SK-N-SH (cell line): ENCODE measurements around the gene MTFP1. TPM values are rescaled to one million over a fixed set of nuclear protein-coding genes. Genes with fewer than 3 reads are reported as not detected.

Source experiments
- CTCF ChIA-PET: fragments of 300-600, 350-600 bp; formaldehyde crosslinking; extraction: SDS; loops from one replicate; lab custom pipeline; 2021; lab: Yijun Ruan, JAX
- POLR2A ChIA-PET: fragments of 350-600 bp; sonication (Branson Sonifier 250); formaldehyde crosslinking; extraction: SDS; loops from one replicate; lab custom pipeline; 2020; ENCODE audit warnings: antibody characterized with exemption, inconsistent platforms; lab: Yijun Ruan, JAX
- DNase-seq: peaks from one replicate; pipeline ENCODE4 v3.0.0; 2012
- H2AFZ ChIP-seq: fragments of 200-600 bp; sonication (generic); 2 replicates; pipeline ENCODE4 v1.8.1; 2016; ENCODE audit warnings: antibody characterized with exemption, mild to moderate bottlenecking, low read depth
- H3F3A ChIP-seq: fragments of 200-600 bp; sonication (generic); replicated peaks from 2 replicates; pipeline ENCODE3; 2016; ENCODE audit warnings: antibody characterized with exemption, mild to moderate bottlenecking; ENCODE audit not compliant: insufficient read depth
- H3K27ac ChIP-seq, 2 experiments: fragments of 200-500 bp in 1 of 2; fragments of 200-600 bp in 1 of 2; sonication (Bioruptor generic) in 1 of 2; sonication (generic), shearing (Covaris generic) in 1 of 2; 2 replicates each; pipeline versions ENCODE4 v1.5.1 to v1.6.1; 2014 to 2016; ENCODE audit warnings: low read depth in 2 of 2, inconsistent platforms in 1 of 2, low read length in 1 of 2, mild to moderate bottlenecking in 1 of 2, mixed read lengths in 1 of 2
- H3K27me3 ChIP-seq: fragments of 200-600 bp; sonication (generic), shearing (Covaris generic); 2 replicates; pipeline ENCODE4 v1.6.1; 2016; ENCODE audit warnings: mixed run types; ENCODE audit not compliant: insufficient read depth
- H3K36me3 ChIP-seq, 2 experiments: fragments of 200-500 bp in 1 of 2; fragments of 200-600 bp in 1 of 2; sonication (Bioruptor generic) in 1 of 2; sonication (generic) in 1 of 2; replicated peaks in 1 of 2; 2 replicates each; pipeline versions ENCODE3 to v1.5.1; 2014 to 2016; ENCODE audit warnings: low read length in 1 of 2, mild to moderate bottlenecking in 1 of 2; ENCODE audit not compliant: insufficient read depth in 2 of 2, control insufficient read depth in 1 of 2
- H3K4me1 ChIP-seq, 2 experiments: fragments of 200-500 bp in 1 of 2; fragments of 200-600 bp in 1 of 2; sonication (Bioruptor generic) in 1 of 2; sonication (generic), shearing (Covaris generic) in 1 of 2; 2 replicates each; pipeline versions ENCODE4 v1.5.1 to v1.6.1; 2014 to 2016; ENCODE audit warnings: low read depth in 1 of 2, low read length in 1 of 2, mixed run types in 1 of 2; ENCODE audit not compliant: insufficient read depth in 2 of 2, control insufficient read depth in 1 of 2
- H3K4me2 ChIP-seq: fragments of 200-600 bp; sonication (generic), shearing (Covaris generic); 2 replicates; pipeline ENCODE4 v1.6.1; 2017; ENCODE audit warnings: mixed run types
- H3K4me3 ChIP-seq, 2 experiments: fragments of 200-500 bp in 1 of 2; fragments of 200-600 bp in 1 of 2; sonication (Bioruptor generic) in 1 of 2; sonication (generic), shearing (Covaris generic) in 1 of 2; 2 replicates each; pipeline versions ENCODE4 v1.5.1 to v1.8.1; 2014 to 2016; ENCODE audit warnings: low read depth in 2 of 2, inconsistent platforms in 1 of 2, low read length in 1 of 2, mild to moderate bottlenecking in 1 of 2, mixed read lengths in 1 of 2, moderate library complexity in 1 of 2
- H3K79me2 ChIP-seq: fragments of 200-600 bp; sonication (generic); 2 replicates; pipeline ENCODE4 v1.8.1; 2017; ENCODE audit warnings: mild to moderate bottlenecking; ENCODE audit not compliant: insufficient read depth
- H3K9ac ChIP-seq: fragments of 200-600 bp; sonication (generic); 2 replicates; pipeline ENCODE4 v1.6.1; 2017; ENCODE audit warnings: mixed run types
- H3K9me2 ChIP-seq: fragments of 200-600 bp; sonication (generic); 2 replicates; pipeline ENCODE4 v1.6.1; 2017; ENCODE audit warnings: mixed run types
- H3K9me3 ChIP-seq: fragments of 200-600 bp; sonication (generic); 2 replicates; pipeline ENCODE4 v1.6.1; 2017; ENCODE audit warnings: mixed run types, mild to moderate bottlenecking, moderate library complexity
- H4K20me1 ChIP-seq: fragments of 200-600 bp; sonication (generic); 2 replicates; pipeline ENCODE4 v1.6.1; 2017; ENCODE audit warnings: mild to moderate bottlenecking, mixed run types; ENCODE audit not compliant: insufficient read depth
- CHD2 ChIP-seq: fragments of 150-350 bp; IDR thresholded peaks from 2 replicates; pipeline ENCODE4 v1.6.1; 2018; ENCODE audit warnings: low read length; ENCODE audit not compliant: partially characterized antibody
- FOXJ3 ChIP-seq: sonication (generic); formaldehyde crosslinking; IDR thresholded peaks from 2 replicates; pipeline ENCODE4 v1.5.1; 2020; ENCODE audit warnings: mild to moderate bottlenecking, missing genetic modification reagents
- GATA2 ChIP-seq: sonication (generic); formaldehyde crosslinking; IDR thresholded peaks from 2 replicates; pipeline ENCODE4 v1.5.0; 2020; ENCODE audit warnings: mild to moderate bottlenecking, missing genetic modification reagents
- JUND ChIP-seq: IDR thresholded peaks from 2 replicates; pipeline ENCODE4 v1.4.0; 2012
- MEF2A ChIP-seq: IDR thresholded peaks from 2 replicates; pipeline ENCODE4 v1.4.0; 2012; ENCODE audit warnings: low read depth, borderline replicate concordance
- MXI1 ChIP-seq: IDR thresholded peaks from 2 replicates; pipeline ENCODE4 v1.6.1; 2012; ENCODE audit warnings: mild to moderate bottlenecking, low read depth, low read length, improper control_type of control experiment
- NFIC ChIP-seq: IDR thresholded peaks from 2 replicates; pipeline ENCODE4 v1.4.0; 2012; ENCODE audit warnings: borderline replicate concordance
- NRF1 ChIP-seq: IDR thresholded peaks from 2 replicates; pipeline ENCODE4 v1.6.1; 2012; ENCODE audit warnings: low read depth, mild to moderate bottlenecking, low read length
- POLR2AphosphoS5 ChIP-seq: IDR thresholded peaks from 2 replicates; pipeline ENCODE4 v1.6.1; 2012; ENCODE audit warnings: low read depth, low read length
- RCOR1 ChIP-seq: fragments of 150-350 bp; IDR thresholded peaks from 2 replicates; pipeline ENCODE4 v1.6.1; 2017; ENCODE audit warnings: antibody characterized with exemption, low read length
- TCF12 ChIP-seq: IDR thresholded peaks from 2 replicates; pipeline ENCODE4 v1.4.0; 2012
- TEAD4 ChIP-seq: IDR thresholded peaks from 2 replicates; pipeline ENCODE4 v1.4.0; 2012; ENCODE audit warnings: mild to moderate bottlenecking, borderline replicate concordance; ENCODE audit not compliant: insufficient read depth
- YY1 ChIP-seq: IDR thresholded peaks from 2 replicates; pipeline ENCODE4 v1.4.0; 2012; ENCODE audit warnings: low read depth, mild to moderate bottlenecking
- WGBS: methylation state at CpG from one replicate; pipeline ENCODE4 v1.1.6; 2017; ENCODE audit warnings: low lambda C conversion rate; 5-methylcytosine and 5-hydroxymethylcytosine counted together
- polyA plus RNA-seq, 3 experiments: library from polyadenylated mRNA; depleted of rRNA; stranded (reverse); fragments of >200 nt; gene quantifications; 2 replicates each; pipeline ENCODE4 v1.2.3, GENCODE V29; 2012
- TF ChIP-seq, protein P1 (sequence below): IDR thresholded peaks from 2 replicates; pipeline ENCODE4 v1.4.0; 2012; ENCODE audit warnings: low read depth, borderline replicate concordance
- TF ChIP-seq, protein P2 (sequence below): fragments of 150-350 bp; IDR thresholded peaks from 2 replicates; pipeline ENCODE4 v1.6.1; 2016; ENCODE audit warnings: mild to moderate bottlenecking, low read depth, low read length
- TF ChIP-seq, protein P3 (sequence below): fragments of 200-600 bp; sonication (generic); IDR thresholded peaks from 2 replicates; pipeline ENCODE4 v1.6.1; 2017; ENCODE audit warnings: antibody characterized with exemption, mild to moderate bottlenecking, moderate library complexity

MTFP1 gene
- polyA plus RNA-seq, 1 of the 3 experiments (the other 2 are of a cell fraction), result 18.9 TPM

DNA sequence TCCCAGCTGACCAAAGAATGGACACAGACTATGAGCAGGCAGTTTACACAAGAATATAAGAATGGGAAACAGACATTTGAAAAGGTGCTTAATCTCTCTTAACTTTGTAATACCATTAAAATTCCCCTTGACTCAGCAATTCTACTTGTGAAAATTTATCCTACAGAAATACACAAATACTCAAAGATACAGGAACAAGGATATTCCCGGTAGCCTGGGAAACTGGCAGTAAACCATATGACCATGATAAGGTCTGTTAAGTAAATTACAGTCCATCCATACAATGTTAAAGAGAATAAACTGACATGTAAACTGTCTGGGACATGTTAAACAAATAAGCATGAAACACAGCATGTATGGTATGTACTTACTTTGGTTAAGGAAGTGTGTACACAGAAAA is 8.7 kb upstream of the MTFP1 start:
- DNase-seq, result no peak
- CTCF ChIA-PET, result no interaction called here
- TF ChIP-seq YY1, result no peak
- TF ChIP-seq, protein P1, sequence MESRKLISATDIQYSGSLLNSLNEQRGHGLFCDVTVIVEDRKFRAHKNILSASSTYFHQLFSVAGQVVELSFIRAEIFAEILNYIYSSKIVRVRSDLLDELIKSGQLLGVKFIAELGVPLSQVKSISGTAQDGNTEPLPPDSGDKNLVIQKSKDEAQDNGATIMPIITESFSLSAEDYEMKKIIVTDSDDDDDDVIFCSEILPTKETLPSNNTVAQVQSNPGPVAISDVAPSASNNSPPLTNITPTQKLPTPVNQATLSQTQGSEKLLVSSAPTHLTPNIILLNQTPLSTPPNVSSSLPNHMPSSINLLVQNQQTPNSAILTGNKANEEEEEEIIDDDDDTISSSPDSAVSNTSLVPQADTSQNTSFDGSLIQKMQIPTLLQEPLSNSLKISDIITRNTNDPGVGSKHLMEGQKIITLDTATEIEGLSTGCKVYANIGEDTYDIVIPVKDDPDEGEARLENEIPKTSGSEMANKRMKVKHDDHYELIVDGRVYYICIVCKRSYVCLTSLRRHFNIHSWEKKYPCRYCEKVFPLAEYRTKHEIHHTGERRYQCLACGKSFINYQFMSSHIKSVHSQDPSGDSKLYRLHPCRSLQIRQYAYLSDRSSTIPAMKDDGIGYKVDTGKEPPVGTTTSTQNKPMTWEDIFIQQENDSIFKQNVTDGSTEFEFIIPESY, result no peak
- TF ChIP-seq, protein P2, sequence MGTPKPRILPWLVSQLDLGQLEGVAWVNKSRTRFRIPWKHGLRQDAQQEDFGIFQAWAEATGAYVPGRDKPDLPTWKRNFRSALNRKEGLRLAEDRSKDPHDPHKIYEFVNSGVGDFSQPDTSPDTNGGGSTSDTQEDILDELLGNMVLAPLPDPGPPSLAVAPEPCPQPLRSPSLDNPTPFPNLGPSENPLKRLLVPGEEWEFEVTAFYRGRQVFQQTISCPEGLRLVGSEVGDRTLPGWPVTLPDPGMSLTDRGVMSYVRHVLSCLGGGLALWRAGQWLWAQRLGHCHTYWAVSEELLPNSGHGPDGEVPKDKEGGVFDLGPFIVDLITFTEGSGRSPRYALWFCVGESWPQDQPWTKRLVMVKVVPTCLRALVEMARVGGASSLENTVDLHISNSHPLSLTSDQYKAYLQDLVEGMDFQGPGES, result no peak
- no peak for TF ChIP-seq TCF12
- TF ChIP-seq MXI1, result no peak
- no peak for TF ChIP-seq NRF1
- no peak for TF ChIP-seq TEAD4
- no peak for TF ChIP-seq CHD2
- no peak for TF ChIP-seq FOXJ3 (CRISPR knock-in tag)
- TF ChIP-seq GATA2 (CRISPR knock-in tag), result no peak
- no peak for TF ChIP-seq POLR2AphosphoS5
- TF ChIP-seq MEF2A, result no peak
- TF ChIP-seq RCOR1, result no peak
- TF ChIP-seq, protein P3, sequence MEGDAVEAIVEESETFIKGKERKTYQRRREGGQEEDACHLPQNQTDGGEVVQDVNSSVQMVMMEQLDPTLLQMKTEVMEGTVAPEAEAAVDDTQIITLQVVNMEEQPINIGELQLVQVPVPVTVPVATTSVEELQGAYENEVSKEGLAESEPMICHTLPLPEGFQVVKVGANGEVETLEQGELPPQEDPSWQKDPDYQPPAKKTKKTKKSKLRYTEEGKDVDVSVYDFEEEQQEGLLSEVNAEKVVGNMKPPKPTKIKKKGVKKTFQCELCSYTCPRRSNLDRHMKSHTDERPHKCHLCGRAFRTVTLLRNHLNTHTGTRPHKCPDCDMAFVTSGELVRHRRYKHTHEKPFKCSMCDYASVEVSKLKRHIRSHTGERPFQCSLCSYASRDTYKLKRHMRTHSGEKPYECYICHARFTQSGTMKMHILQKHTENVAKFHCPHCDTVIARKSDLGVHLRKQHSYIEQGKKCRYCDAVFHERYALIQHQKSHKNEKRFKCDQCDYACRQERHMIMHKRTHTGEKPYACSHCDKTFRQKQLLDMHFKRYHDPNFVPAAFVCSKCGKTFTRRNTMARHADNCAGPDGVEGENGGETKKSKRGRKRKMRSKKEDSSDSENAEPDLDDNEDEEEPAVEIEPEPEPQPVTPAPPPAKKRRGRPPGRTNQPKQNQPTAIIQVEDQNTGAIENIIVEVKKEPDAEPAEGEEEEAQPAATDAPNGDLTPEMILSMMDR, result no peak
- no peak for TF ChIP-seq NFIC
- TF ChIP-seq JUND, result no peak
- Histone ChIP-seq H3K9me2 (no peaks in the 10 kb centered on the region), H3F3A (peaks cover 26% of the 10 kb centered on the region), H3K27ac (no peak overlapping the region), H3K36me3 (peaks cover 30 to 37% of the 10 kb centered on the region in 2 experiments), H3K4me2 (no peak overlapping the region), H3K4me1 (peaks cover 13 to 22% of the 10 kb centered on the region in 2 experiments), H3K9ac (no peak overlapping the region), H4K20me1 (no peaks in the 10 kb centered on the region), H2AFZ (no peak overlapping the region), H3K4me3 (no peak overlapping the region), H3K79me2 (peaks cover 4% of the 10 kb centered on the region; the same call in 1 of the 2 replicates), H3K27me3 (no peaks in the 10 kb centered on the region), H3K9me3 (no peaks in the 10 kb centered on the region)
- 73% methylated on average over 1 of the region's 1 CpG for WGBS
- POLR2A ChIA-PET, result no interaction called here
